HUES6 (cell line): Measurements from ENCODE around the gene TRAK1.
A peak's percentile ranks its signal among the peaks of the same experiment; 100 is the strongest.
"Not testable (repeated sequence)": the region's sequence is repeated elsewhere in the genome, so short reads cannot be mapped to it uniquely, and the experiment has no call there.

ENCODE experiments used
- H3K27ac ChIP-seq: 2 replicates; pipeline ENCODE4 v1.7.0; 2013; ENCODE audit warnings: low read depth, mild to moderate bottlenecking, low read length, inconsistent platforms
- H3K27me3 ChIP-seq: 2 replicates; pipeline ENCODE4 v1.6.1; 2013; ENCODE audit warnings: low read length; ENCODE audit not compliant: control insufficient read depth, insufficient read depth
- H3K36me3 ChIP-seq: 2 replicates; pipeline ENCODE4 v1.6.1; 2013; ENCODE audit warnings: low read length; ENCODE audit not compliant: control insufficient read depth, insufficient read depth
- H3K4me1 ChIP-seq: 2 replicates; pipeline ENCODE4 v1.6.1; 2013; ENCODE audit warnings: low read length; ENCODE audit not compliant: control insufficient read depth, insufficient read depth
- H3K4me3 ChIP-seq: 2 replicates; pipeline ENCODE4 v1.5.1; 2013; ENCODE audit warnings: low read depth, low read length
- H3K9ac ChIP-seq: one replicate; pipeline ENCODE4 v1.6.1; 2013; ENCODE audit warnings: mild to moderate bottlenecking, low read length
- H3K9me3 ChIP-seq: 2 replicates; pipeline ENCODE4 v1.6.1; 2013; ENCODE audit warnings: low read depth, low read length; ENCODE audit not compliant: control insufficient read depth, insufficient read depth

TRAK1 gene, protein sequence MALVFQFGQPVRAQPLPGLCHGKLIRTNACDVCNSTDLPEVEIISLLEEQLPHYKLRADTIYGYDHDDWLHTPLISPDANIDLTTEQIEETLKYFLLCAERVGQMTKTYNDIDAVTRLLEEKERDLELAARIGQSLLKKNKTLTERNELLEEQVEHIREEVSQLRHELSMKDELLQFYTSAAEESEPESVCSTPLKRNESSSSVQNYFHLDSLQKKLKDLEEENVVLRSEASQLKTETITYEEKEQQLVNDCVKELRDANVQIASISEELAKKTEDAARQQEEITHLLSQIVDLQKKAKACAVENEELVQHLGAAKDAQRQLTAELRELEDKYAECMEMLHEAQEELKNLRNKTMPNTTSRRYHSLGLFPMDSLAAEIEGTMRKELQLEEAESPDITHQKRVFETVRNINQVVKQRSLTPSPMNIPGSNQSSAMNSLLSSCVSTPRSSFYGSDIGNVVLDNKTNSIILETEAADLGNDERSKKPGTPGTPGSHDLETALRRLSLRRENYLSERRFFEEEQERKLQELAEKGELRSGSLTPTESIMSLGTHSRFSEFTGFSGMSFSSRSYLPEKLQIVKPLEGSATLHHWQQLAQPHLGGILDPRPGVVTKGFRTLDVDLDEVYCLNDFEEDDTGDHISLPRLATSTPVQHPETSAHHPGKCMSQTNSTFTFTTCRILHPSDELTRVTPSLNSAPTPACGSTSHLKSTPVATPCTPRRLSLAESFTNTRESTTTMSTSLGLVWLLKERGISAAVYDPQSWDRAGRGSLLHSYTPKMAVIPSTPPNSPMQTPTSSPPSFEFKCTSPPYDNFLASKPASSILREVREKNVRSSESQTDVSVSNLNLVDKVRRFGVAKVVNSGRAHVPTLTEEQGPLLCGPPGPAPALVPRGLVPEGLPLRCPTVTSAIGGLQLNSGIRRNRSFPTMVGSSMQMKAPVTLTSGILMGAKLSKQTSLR

GRCh38 chr3:42090973-42091731, at the start of gene TRAK1:
Gene TRAK1, plus strand, starts transcription at chr3:42091357. Its CDS starts 113 bp downstream, at chr3:42091470.
- Histone ChIP-seq H3K36me3 (peaks cover 11% of the 10 kb centered on the region), H3K4me1 (peaks cover 4% of the 10 kb centered on the region; the same call in 1 of the 2 replicates), H3K27me3 (no peaks in the 10 kb centered on the region), H3K27ac (no peak within 1 kb of the TSS), H3K9ac (no peak within 1 kb of the TSS), H3K9me3 (peaks cover 9% of the 10 kb centered on the region), H3K4me3 (no peak within 1 kb of the TSS)

GRCh38 chr3:42042747-42043098, 48.4 kb upstream of the TRAK1 start:
- H3K4me3 ChIP-seq, result peak overlapping the region; percentile 57
- H3K36me3 ChIP-seq, result no peaks in the 10 kb centered on the region
- H3K27me3 ChIP-seq, result no peaks in the 10 kb centered on the region
- H3K4me1 ChIP-seq, result peaks cover 25% of the 10 kb centered on the region
- H3K9ac ChIP-seq, result peak overlapping the region; percentile 78
- no peaks in the 10 kb centered on the region for H3K9me3 ChIP-seq
- H3K27ac ChIP-seq, result peak overlapping the region; percentile 64

GRCh38 chr3:42043099-42043813, 47.9 kb upstream of the TRAK1 start:
- peak overlapping the region; percentile 78 for H3K9ac ChIP-seq
- H3K36me3 ChIP-seq, result no peaks in the 10 kb centered on the region
- no peaks in the 10 kb centered on the region for H3K27me3 ChIP-seq
- no peaks in the 10 kb centered on the region for H3K9me3 ChIP-seq
- H3K27ac ChIP-seq, result peak overlapping the region; percentile 64
- H3K4me1 ChIP-seq, result peaks cover 25% of the 10 kb centered on the region
- peak overlapping the region; percentile 57 for H3K4me3 ChIP-seq

- Histone ChIP-seq H3K9ac (no peak overlapping the region), H3K27me3 (no peaks in the 10 kb centered on the region), H3K36me3 (no peaks in the 10 kb centered on the region), H3K4me3 (no peak overlapping the region), H3K4me1 (peaks cover 25% of the 10 kb centered on the region), H3K27ac (no peak overlapping the region), H3K9me3 (no peaks in the 10 kb centered on the region)
These were observed 45.4 kb upstream of the TRAK1 start for GRCh38 chr3:42045708-42046243.

DNA sequence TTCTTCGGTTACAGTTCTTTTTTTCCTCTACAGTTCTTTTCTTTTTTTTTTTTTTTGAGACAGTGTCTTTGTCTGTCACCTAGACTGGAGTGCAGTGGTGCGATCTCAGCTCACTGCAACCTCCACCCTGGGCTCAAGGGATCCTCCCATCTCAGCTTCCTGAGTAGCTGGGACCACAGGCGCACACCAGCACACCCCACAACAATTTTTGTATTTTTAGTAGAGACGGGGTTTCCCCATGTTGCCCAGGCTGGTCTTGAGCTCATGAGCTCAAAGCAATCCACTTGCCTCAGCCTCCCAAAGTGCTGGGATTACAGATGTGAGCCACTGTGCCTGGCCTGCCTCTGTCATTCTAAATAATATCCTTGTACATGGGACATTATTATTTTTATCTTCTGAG, 42.6 kb upstream of the TRAK1 start:
- not testable (repeated sequence) for H3K36me3 ChIP-seq, H3K27me3 ChIP-seq, H3K9ac ChIP-seq, H3K9me3 ChIP-seq, H3K4me3 ChIP-seq, H3K27ac ChIP-seq
- peaks cover 43% of the 10 kb centered on the region for H3K4me1 ChIP-seq

DNA sequence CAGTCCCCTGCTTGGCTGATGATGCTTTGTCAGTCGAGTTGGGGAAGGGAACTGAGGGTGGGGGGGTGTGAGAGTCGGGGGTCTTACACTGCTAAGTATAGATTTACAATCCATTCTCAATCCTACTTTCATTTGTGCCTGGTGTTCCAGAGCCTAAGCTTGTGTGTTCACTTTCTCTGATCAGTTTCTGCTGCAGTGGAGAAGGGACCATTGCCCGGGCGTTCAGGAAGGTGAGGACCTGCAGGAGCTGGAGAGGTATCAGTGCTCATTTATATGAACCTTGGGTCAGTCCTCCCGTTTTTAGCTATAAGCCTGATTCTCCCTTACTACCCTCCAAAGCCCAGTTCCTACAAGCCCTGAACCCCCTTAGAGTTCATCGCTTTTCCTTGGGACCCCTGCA, 41.0 kb upstream of the TRAK1 start:
- Histone ChIP-seq H3K27ac (no peak overlapping the region), H3K36me3 (no peaks in the 10 kb centered on the region), H3K27me3 (no peaks in the 10 kb centered on the region), H3K4me3 (no peak overlapping the region), H3K9ac (no peak overlapping the region), H3K4me1 (peaks cover 45% of the 10 kb centered on the region), H3K9me3 (no peaks in the 10 kb centered on the region)

DNA sequence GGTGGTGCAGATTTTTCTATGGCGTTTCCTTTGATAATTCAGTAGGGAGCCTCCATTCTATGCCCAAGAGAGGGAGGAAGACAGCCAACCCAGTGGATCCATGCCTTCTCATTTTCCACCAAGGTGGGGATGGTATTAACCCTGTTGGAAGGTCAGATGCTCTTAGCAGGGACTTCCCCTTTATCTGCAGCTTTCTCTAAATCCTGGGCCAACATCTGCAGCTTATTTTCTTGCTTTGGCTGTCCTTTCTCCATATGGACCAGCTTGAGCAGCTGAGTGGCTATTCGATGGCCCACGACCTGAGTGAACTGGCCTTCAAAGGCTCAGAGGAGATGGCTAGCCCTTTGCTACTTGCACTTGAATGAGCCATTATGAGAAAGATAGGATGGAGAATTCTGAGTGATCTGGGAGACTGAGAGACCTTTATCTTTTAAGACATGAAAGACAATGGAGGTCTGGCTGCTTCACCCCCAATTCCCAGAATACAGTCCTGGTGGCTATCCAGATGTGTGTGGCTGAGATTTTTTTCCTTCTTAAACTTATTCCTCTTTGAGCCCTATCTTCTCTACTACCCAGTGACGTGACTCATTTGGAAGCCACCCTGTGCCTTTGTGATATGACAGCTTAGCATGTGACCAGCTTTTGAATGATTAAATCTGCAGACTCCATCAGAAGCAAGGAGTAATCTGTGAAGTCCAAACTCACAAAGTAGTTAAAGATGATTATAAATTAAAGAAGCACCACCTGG, 39.6 kb upstream of the TRAK1 start:
- Histone ChIP-seq H3K9ac (no peak overlapping the region), H3K36me3 (no peaks in the 10 kb centered on the region), H3K27me3 (no peaks in the 10 kb centered on the region), H3K4me3 (no peak overlapping the region), H3K27ac (no peak overlapping the region), H3K9me3 (no peaks in the 10 kb centered on the region), H3K4me1 (peaks cover 33% of the 10 kb centered on the region)

DNA sequence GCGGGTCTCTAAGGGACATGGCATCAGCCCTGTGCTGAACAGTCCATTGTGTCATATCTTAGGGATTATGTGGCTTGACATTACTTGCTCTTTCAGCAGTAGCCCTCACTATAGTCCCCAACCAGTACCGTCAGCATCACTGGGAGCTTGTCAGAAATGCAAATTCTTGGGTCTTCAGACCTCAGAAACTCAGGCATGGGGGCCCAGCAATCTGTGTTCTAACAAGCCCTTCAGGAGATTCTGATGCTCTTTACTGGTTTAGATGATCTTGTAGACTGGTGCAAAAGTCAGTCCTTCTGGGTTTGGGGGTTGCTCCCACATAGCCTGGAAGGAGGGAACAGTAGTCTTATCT, 39.0 kb upstream of the TRAK1 start:
- Histone ChIP-seq H3K27ac (no peak overlapping the region), H3K27me3 (no peaks in the 10 kb centered on the region), H3K9ac (no peak overlapping the region), H3K9me3 (no peaks in the 10 kb centered on the region), H3K4me3 (no peak overlapping the region), H3K36me3 (no peaks in the 10 kb centered on the region), H3K4me1 (peaks cover 38% of the 10 kb centered on the region)

GRCh38 chr3:42052484-42053351, 38.4 kb upstream of the TRAK1 start:
- no peaks in the 10 kb centered on the region for H3K9me3 ChIP-seq
- H3K4me1 ChIP-seq, result peaks cover 44% of the 10 kb centered on the region
- H3K36me3 ChIP-seq, result no peaks in the 10 kb centered on the region
- H3K9ac ChIP-seq, result no peak overlapping the region
- H3K27ac ChIP-seq, result no peak overlapping the region
- H3K4me3 ChIP-seq, result no peak overlapping the region
- no peaks in the 10 kb centered on the region for H3K27me3 ChIP-seq
